G401 (cell line): ENCODE results near the gene MYO19. TPM values are rescaled to one million over a fixed set of nuclear protein-coding genes. Genes with fewer than 3 reads are reported as not detected.
"Not testable (repeated sequence)": the region's sequence is repeated elsewhere in the genome, so short reads cannot be mapped to it uniquely, and the experiment has no call there.

Experiments
- DNase-seq: peaks from one replicate; pipeline ENCODE4 v3.0.0-alpha.2; 2015; ENCODE audit warnings: low spot score
- in situ Hi-C: cut with HindIII; loops from 2 replicates; pipeline ENCODE4 v1.10.0; 2016; ENCODE audit warnings: low sequenced_read_pairs, mixed read lengths
- total RNA-seq: library from RNA; depleted of rRNA; stranded (reverse); fragments of >200 nt; shearing (Covaris generic); gene quantifications from 2 replicates; pipeline ENCODE4 v1.2.3, GENCODE V29; 2014

The MYO19 gene
- total RNA-seq, 1 experiment from 2014 or later = 51.8 TPM

DNA sequence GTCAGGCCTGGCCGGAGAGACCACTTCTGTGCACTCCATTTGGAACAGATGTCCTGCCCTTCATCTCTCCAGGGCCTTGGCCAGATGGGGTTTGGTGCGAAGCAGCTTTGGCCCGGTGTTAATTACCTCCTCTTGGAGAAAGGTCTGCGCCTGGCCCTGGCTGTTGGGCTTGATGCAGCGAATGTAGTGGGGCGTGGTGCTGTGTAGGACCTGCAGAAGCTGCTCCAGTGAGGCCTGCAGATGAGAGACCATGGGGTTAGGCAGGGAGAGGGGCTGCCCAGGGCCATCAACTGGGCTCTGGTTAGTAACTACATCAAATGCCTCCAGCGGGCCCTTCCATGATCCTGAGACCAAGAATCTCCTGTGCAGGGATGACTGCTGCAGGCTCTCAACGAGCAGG, 29.5 kb downstream of the MYO19 start:
- no peak for DNase-seq
- in situ Hi-C loops = no loop called here

DNA sequence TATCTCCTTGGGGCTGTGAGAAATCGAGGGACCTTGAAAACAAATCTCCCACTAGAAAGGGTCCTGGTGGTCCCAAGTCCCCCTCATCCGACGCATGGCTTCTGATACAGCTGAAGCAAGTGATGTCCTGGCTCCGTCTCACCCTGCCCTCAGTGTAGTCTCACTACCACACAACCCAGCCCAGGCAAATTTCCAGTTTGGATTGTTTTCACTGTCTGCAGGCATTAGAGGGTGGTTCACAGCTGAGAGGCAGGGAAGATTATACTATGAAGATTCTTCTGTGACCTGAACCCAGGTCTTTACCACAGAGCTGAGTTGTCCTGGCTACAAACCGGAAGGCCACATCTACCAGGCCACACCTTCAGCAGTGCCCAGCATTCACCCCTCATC, 30.5 kb downstream of the MYO19 start:
- in situ Hi-C loops = no loop called here
- no peak for DNase-seq

DNA sequence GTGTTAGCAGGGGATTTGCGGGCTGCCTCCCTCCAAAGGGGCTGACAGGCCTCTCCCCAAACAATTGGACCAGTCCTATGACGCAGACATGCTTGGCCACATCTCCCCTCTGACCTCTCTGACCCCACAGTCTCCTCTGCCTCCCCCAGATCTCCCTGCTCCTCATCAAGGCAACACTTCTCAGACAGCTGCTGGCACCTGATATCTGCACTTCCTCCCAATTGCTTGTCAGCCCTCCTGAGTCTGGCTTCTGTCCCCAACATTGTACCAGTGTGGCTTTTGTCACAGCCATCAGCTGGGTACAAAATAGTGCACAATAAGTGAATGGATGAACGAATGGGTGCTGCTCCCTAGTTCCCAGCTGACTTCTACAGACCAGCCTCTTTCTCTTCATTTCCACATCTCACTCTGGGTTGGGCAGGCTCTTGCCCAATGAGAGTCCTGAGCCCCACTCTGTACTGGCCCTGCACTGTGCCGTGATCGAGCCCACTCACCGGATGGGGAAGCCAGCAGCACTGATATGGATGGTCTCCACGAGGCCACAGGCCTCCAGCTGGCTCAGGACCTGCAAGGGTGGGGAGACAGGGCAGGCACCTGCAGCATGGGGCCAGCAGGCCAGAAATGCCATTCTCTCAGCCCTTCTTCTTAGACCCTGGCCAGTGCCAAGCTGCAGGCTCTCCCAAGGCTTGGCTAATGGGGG, 31.1 kb downstream of the MYO19 start:
- no peak for DNase-seq
- in situ Hi-C loops = no loop called here

DNA sequence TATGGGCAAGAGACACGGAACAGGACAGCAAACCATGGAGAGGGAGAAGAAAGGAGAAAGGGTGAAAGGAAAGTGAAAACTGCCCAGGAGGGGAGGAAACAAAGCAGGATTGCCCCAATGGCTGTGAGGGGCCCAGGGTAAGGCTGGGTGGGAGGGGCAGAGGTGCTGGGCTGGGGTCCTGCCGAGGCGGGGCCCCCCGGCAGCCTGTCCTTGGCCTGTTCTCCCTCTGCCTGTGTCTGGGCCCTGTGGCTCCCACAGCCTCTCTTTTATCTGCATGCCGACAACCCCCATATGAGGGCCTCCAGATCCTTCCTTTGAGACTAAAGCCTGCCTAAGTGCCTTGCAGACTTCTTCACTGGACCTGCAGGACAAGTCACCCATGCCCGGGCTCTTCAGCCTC, 32.7 kb downstream of the MYO19 start:
- in situ Hi-C loops = no loop called here
- DNase-seq = no peak

DNA sequence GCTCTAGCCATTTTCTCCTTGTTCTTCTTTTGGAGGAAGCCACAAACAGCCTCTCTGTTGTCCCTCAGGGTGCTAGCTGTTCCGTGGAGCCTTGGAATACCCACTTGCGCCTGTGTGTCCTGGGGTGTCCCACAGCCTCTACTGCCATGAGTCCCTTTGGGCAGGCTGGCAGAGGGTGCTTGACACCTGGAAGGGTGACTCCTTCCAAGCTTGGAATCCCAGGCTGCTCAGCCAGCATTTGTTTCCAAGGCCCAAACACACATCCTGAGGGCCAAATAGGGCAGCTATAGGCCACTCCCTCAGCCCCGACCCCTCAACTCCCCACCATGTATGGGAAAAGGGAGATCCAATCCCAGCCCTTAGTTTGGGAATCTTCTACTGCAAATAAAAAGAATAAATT, 33.3 kb downstream of the MYO19 start:
- in situ Hi-C loops = no loop called here

DNA sequence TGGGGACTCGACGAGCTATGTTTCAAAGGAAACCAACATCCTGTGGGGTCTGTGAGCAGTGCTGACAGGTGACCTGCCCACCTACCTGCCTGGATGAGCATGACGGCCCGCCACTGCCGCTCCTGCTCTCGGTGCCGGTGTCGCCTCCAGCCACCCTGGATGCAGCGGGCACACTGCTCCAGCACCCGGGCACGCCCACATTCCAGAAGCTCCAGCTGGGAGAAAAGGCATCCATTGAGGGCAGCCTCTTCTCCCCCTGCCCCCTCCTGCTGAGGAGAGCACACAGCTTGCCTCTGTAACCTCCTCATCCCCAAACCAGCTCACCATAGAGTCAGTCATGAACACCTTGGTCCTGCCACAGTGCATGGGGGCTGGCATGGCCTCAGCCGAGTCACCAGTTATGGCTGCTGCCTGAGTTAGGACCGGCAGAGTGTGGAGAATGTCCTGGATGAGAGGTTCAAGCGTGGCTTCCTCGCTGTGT, 33.9 kb downstream of the MYO19 start:
- in situ Hi-C loops = no loop called here
- DNase-seq = no peak

More for the DNA sequence above, 33.3 kb downstream of the MYO19 start:
- DNase-seq = no peak

DNA sequence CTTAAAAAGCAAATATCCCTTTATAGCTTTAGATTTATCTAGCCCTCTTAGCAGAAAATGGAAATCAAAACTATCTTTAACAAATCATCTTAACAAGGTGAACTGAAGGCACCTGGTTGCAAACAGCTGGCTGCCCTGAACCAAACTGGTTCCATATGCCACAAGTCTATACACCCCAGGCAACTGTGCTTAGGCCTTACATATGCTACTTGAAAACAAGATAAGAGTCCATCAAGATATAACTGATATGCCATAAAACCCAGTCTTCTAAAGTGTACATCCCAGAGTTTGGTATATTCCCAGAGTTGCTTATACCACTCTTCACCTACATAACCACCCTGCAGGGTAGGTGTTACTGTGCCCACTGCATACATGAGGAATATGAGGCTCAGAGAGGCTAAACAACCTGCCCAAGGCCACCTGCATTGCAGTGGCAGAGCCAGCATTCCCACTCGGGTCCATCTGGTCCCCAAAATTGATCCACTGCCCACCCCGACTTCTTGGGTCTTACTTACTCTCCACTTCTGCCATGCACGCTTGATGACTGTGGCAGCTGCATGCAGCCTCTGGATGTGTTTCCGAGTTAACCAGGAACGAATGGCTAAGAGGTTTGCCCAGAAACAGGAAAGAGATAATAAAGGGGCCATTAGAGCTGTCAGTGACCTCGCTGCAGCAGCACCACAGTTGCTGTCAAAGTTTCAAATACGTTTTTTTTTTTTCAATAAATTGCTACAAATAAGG, 35.9 kb downstream of the MYO19 start:
- no peak for DNase-seq
- in situ Hi-C loops = no loop called here

DNA sequence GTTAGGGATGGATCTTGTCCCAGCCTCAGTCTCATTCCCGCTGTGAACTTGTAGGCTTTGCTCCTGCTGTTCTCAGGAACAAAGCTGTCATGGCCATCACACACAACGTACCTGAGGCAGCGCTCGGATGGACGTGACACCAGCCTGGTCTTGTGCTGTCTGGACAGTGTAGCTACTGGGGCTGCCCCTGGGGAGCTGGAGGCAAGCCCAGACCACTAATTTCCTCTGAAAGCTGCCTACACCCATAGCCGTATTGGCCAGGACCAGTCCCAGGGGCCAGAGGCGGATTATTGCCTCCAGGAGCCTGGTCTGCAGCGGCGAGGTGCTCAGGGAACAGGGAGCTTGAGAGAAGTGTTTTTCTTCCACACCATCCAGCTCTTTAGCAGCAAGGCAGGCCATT, 36.5 kb downstream of the MYO19 start:
- in situ Hi-C loops = no loop called here
- DNase-seq = no peak

DNA sequence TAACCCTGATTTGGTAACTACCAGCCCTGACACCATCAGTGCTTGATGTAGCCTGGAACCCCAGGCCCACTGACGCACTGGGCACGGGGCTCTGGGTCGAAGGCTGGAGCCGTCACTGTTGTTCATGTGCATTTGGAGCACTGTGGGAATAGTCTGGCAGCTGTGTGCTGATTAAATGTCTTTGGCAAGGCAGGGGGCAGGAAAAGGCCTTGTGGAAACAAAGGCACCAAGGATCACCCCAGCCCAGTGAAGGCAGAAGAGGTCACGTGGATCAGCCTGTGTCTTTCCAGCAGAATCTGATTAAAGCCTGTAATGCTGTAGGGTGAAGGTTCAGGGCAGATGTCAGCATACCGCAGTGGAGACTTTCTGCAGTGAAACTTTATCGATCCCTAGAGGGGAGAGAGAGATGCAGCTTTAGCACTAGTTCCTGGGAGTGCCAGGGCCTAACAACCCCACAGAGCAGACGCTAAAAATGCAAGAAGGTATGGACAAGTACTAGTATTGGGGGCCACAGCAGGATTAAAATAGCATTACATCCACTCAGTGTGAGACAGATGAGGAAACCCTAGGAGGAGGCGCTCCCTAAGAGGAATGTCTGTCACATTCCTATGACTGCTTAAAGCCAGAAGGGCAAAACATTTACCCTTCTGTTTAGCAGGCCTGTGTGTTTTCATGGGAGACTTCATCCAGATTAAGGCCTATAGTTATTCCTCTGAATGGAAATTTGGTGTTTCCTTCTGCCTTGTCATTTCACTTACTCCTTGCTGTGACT, 38.5 kb downstream of the MYO19 start:
- no peak for DNase-seq
- in situ Hi-C loops = no loop called here

DNA sequence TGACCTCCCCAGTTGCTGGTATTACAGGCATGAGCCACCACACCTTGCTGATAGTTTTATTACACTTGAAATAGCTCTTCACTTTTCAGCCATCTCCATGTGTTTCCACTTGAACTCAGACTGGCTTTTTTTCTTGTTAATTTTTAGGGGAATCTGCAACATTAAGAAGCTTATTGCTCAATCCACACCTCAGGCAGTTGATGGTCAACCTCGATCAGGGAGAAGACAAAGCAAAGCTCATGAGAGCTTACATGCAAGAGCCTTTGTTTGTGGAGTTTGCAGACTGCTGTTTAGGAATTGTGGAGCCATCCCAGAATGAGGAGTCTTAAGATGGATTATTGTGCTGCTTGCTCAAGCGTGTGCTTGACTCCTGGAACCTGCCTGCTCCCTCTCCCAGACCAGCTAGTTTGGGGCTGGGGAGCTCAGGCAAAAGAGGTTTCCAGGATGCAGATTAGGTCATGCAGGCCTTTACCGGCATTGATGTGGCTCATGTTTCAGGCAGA, 39.5 kb downstream of the MYO19 start:
- in situ Hi-C loops = no loop called here

DNA sequence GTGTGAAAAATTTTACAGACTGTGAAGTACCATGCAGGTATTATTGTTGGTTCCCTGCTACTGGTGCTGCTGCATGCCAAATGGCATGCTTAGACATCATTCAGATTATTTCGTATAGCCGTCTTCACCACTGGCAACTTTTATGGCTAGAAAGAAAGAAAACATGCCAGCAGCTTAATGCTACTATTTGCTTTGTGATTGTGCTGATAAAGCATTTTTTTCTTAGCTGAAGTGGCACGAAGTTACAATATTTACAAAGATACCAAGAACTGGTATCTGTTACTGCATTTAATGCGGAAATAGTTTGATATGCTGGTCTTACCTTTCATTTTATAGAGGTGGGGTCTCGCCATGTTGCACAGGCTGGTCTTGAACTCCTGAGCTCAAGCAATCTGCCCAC, 40.0 kb downstream of the MYO19 start:
- DNase-seq = no peak
- in situ Hi-C loops = no loop called here

More for the DNA sequence above, 39.5 kb downstream of the MYO19 start:
- no peak for DNase-seq

DNA sequence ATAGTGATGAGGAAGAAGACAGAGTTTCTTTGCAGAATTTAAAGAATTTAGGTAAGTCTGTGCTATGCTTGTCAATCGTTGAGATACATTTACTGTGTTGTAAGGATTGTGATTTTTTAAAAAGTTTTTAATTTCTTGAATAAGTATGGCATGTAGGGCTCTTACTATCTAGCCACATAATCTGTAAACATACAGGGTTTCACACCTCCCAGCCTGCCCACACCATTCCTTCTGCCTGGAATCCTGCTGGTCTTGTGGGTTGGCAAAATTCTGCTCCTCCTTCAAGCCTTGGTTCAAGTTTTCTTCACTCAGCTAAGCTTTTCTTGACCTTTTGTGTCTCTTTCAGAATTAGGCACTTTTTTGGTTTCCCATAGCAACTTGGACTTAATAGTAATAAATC, 40.7 kb downstream of the MYO19 start:
- in situ Hi-C loops = no loop called here

DNA sequence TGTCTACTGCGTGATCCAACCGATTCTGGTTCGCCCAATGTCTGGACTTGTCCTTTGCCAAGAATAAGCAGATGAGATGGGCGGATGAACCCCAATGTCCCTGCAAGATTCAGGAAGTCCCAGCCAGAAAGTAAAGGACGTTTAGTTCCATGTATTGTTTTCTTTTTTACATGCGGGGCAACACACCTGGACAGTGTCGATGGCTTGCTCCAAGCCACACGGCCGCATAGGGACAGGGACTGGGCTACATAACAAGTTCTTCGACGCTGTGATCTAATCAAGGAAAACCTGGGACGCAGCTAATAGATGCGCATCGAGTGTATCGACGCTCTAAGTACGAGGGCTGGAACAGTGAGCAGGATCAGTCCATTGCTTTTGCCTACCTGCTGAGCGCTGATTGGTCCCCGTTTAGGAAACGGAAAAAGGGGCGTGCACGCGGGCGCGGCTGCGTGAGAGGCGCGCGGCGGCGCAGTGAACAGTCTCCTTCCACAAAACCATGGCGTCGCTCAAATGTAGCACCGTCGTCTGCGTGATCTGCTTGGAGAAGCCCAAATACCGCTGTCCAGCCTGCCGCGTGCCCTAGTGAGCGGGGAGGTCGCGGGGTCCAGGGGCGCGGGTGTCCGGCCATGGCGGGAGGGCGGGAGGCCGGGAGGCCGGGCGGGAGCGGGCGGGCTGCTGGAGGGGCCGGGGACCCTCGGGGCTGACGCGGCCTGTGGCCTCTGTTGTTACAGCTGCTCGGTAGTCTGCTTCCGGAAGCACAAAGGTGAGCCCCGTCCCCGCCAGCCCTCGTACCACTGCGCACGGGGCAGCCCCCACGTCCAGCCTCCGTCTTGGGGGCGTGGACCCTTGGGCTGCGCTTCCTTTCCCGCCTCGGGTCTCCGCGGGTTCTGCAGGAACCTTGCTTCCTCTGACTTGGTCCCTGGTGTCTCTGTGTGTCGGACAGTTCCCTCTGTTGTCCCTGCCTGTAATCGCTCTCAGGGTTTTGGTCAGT, 48.2 kb downstream of the MYO19 start, which contains the start of gene ZNHIT3:
TSS of gene ZNHIT3 (plus strand) at position 478 of the 991 bp plus-strand sequence. CDS start at position 497, 19 bp downstream.
- peak; percentile 97 for DNase-seq
- in situ Hi-C loops = no loop called here

More for the DNA sequence above, 40.7 kb downstream of the MYO19 start:
- no peak for DNase-seq

DNA sequence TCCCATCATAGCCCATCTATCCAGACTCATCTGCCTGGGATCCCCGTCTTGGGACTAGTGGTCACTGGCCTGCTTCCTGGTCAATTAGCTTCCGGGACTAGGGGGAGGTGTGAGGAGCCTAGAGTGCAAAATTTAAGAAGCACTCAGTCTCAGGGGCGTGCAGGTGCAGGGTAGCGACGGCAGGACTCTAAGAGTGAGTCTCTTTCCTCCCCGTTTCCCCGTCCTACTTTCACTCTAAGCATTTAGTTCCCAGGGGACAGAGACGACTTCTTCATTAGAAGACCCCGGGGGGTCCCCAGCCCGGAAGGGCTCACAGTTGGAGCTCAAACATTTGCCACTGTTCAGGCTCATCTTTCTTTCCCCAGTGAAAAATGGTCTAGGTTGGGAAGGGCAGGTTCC, 48.9 kb downstream of the MYO19 start:
- in situ Hi-C loops = no loop called here
- no peak for DNase-seq

DNA sequence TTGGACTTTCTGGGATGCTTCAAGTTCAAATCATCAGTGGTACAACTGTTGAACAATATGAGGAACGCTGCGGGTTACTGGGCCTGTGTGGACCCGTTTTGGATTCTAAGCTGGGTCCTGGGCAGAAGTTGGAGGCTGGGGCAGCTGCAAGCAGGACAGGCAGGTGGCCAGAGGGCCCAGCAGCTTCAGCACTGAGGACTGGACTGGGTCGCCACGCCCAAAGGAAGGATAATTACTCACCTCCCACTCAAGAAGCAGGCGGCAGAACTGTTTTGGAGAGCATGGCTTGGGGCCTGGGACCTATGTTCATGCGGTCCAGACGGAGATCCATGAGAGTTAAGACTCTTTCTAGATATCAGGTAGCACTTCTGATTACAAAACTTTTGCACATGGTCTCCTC, 49.6 kb downstream of the MYO19 start:
- no peak for DNase-seq

DNA sequence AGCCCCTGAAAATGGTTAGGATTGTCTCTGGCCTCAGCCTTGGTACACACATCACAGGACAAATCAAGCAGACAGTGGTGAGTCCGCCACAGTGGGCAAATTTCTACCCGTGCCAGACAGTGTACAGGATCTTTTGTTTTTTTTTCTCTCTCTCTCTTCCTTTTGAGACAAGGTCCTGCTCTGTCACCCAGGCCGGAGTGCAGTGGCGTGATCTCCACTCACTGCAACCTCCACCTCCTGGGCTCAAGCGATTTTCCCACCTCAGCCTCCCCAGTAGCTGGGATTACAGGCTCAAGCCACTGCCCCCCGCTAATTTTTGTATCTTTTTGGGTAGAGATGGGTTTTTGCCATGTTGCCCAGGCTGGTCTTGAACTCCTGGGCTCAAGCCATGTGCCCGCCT, 50.6 kb downstream of the MYO19 start:
- DNase-seq, in situ Hi-C loops: not testable (repeated sequence)

More for the DNA sequence above, 49.6 kb downstream of the MYO19 start:
- in situ Hi-C loops = no loop called here

DNA sequence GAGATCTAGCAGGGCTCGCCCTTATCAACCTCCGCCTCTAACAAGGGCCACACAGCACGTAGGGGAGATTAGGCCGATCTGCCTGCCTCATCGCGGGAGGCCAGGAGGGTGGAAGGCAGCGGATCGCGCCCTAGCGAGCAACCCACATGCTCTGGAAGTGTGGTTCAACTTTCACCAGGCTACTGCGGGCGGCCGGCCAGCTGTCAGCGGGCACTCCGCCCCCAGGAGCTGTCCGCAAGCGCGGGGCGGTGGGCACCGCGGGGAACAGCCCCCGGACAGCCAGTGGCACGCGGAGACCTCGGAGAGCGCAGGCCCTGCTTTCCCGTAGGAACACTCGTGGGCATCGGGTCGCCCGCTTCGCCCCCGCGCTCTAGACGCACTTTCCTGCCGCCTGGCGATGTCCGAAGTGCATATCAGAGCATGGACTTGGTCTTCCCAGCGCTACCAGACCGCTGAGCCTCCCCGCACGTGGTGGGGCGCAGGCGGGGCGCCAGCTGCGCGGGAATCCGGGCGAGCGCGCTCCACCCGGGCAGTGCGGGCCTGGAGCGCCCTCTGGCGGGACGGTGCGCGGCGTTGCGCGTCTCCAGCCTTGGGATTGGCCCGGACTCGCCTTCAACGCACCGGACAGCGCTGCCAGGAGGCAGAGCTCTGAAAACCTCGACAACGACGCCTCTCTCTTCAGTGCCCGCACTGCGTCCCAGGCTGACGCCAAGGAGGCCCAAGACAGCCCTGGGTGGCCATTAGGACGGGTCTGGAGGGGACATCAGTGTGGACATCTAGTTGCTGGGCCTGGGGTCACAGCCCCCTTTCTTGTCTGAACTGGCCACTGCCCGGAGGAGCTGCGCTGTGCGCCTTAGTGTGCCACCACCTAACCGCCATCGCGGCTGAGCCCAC, 51.8 kb downstream of the MYO19 start:
- DNase-seq = peak; percentile 79
- in situ Hi-C loops = no loop called here

DNA sequence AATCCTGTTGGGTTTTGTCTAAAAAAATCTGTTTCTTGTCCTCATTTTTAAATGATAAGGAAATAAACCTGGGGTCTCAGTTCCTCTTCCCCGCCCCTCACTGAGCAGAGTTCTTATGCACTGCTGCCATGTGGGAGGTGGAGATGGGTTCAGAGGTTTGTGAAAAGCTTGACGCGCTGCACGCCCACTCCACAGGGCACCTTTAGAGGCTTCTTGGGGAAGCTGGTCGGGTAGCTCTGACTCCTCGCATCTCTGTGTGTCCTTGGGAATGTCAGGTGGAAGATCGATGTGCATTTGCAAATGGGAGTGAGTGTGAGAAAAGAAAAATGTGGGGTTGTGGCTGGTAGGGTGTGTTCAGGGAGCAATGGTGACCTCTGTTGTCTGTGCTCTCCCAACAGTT, 52.8 kb downstream of the MYO19 start:
- in situ Hi-C loops = no loop called here
- DNase-seq = no peak
